Thymus (tissue), 11 donors: Measurements from ENCODE around the gene ABCG1. TPM values are rescaled to one million over a fixed set of nuclear protein-coding genes. Genes with fewer than 3 reads are reported as not detected.
"Not testable (repeated sequence)": the region's sequence is repeated elsewhere in the genome, so short reads cannot be mapped to it uniquely, and the experiment has no call there.

ENCODE experiments used
- DNase-seq, 9 donors: peaks; one replicate each; pipeline ENCODE4 v3.0.0-alpha.2; 2013; ENCODE audit warnings: low spot score in 9 of 9, low read depth in 6 of 9, missing footprints in 1 of 9
- H3K27ac ChIP-seq, 2 donors: one replicate each; pipeline ENCODE4 v1.5.1; 2013; ENCODE audit warnings: control low read depth in 1 of 2, low read depth in 1 of 2, low read length in 1 of 2, mild to moderate bottlenecking in 1 of 2, moderate library complexity in 1 of 2
- H3K27me3 ChIP-seq, 2 donors: one replicate each; pipeline ENCODE4 v1.5.1; 2013; ENCODE audit warnings: low read length in 1 of 2; ENCODE audit not compliant: control insufficient read depth in 2 of 2, insufficient read depth in 1 of 2
- H3K36me3 ChIP-seq, 2 donors: one replicate each; pipeline ENCODE4 v1.5.1; 2013; ENCODE audit warnings: low read length in 1 of 2, mild to moderate bottlenecking in 1 of 2, moderate library complexity in 1 of 2; ENCODE audit not compliant: control insufficient read depth in 2 of 2, insufficient read depth in 2 of 2
- H3K4me1 ChIP-seq, 2 donors: one replicate each; pipeline ENCODE4 v1.5.1; 2013; ENCODE audit warnings: low read length in 2 of 2; ENCODE audit not compliant: control insufficient read depth in 2 of 2, insufficient read depth in 2 of 2
- H3K4me3 ChIP-seq, 2 donors: one replicate each; pipeline ENCODE4 v1.5.1; 2013; ENCODE audit warnings: low read length in 2 of 2, control low read depth in 1 of 2, mild to moderate bottlenecking in 1 of 2
- H3K9me3 ChIP-seq, 2 donors: one replicate each; pipeline ENCODE4 v1.5.1; 2013; ENCODE audit warnings: low read length in 1 of 2, mild to moderate bottlenecking in 1 of 2; ENCODE audit not compliant: control insufficient read depth in 2 of 2, insufficient read depth in 1 of 2
- WGBS: extraction: QIAGEN DNeasy Blood & Tissue Kit; methylation state at CpG from one replicate; pipeline ENCODE4 v1.1.7; 2013; 5-methylcytosine and 5-hydroxymethylcytosine counted together
- polyA plus RNA-seq: library from polyadenylated mRNA; stranded (reverse); fragments of 200-250 nt; gene quantifications from one replicate; pipeline ENCODE4 v1.2.3, GENCODE V29; 2013
- total RNA-seq: library from RNA; stranded (reverse); fragments of 120-200 nt; gene quantifications from one replicate; pipeline ENCODE4 v1.2.4, GENCODE V29; 2013
- donor health status: healthy.

Gene ABCG1
- total and polyA plus RNA-seq, 2 donors: 20.5 to 28.8 TPM

DNA sequence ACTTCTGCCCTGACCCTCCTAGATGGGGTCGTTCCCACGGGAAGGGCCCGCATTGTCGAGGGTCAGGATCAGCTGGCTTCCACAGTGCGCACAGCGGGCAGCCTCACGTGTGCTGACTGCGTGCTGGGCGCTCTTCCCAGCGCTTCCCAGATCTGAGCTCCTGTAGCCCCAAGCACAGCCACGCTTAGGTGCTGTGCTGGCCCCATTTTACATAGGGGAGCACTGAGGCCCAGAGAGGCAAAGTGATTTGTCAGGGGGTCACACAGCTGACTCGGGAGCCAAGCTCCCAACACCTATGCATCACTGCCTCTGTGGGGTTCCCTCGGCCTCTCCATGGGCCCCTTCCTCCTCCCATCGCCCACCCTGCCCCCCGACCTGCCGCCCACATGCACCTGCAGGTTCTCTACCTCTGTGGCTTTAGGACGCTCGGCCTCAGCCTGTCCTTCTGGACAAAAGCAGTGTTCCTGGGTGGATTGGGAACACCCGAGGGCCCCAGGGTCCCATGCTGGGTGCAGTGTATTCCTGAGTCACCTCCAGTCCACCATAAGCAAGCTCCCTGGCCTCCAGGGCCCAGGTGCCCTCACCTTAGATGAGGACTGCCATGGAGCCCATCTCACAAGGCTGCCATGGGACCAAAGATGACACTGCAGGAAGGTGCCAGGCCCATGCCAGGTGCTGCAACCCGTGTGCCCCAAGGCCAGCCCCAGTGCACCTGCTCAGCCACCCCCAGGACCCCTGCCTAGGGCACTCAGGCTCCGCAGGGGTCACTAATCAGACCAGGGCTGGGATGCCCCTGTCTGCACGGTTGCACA lies 73.0 kb downstream of the ABCG1 start:
- Histone ChIP-seq H3K4me1 (peaks cover 0 to 18% of the 10 kb centered on the region in 2 donors), H3K4me3 (no peak overlapping the region), H3K36me3 (peaks cover 72 to 84% of the 10 kb centered on the region in 2 donors), H3K27me3 (no peaks in the 10 kb centered on the region), H3K27ac (no peak overlapping the region), H3K9me3 (peaks cover 0 to 4% of the 10 kb centered on the region in 2 donors)
- 96% methylated on average over 22 of the region's 22 CpGs for WGBS
- no peak for DNase-seq

DNA sequence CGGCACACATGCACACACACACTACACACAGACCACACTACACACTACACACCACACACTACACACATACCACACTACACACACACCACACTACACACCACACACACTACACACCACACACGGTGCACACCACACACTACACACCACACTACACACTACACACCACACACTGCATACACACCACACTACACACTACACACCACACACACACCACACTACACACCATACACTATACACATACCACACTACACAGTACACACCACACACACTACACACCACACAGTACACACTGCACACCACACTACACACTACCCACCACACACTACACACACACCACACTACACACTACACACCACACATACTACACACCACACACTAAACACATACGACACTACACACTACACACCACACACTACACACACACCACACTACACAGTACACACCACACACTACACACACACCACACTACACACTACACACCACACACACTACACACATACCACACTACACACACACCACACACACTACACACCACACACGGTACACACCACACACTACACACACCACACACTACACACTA lies 73.7 kb downstream of the ABCG1 start:
- H3K4me3 ChIP-seq, H3K9me3 ChIP-seq, H3K27me3 ChIP-seq, DNase-seq, H3K27ac ChIP-seq: not testable (repeated sequence)
- peaks cover 0 to 25% of the 10 kb centered on the region in 2 donors for H3K4me1 ChIP-seq
- 96% methylated on average over 4 of the region's 4 CpGs for WGBS
- peaks cover 67 to 80% of the 10 kb centered on the region in 2 donors for H3K36me3 ChIP-seq

DNA sequence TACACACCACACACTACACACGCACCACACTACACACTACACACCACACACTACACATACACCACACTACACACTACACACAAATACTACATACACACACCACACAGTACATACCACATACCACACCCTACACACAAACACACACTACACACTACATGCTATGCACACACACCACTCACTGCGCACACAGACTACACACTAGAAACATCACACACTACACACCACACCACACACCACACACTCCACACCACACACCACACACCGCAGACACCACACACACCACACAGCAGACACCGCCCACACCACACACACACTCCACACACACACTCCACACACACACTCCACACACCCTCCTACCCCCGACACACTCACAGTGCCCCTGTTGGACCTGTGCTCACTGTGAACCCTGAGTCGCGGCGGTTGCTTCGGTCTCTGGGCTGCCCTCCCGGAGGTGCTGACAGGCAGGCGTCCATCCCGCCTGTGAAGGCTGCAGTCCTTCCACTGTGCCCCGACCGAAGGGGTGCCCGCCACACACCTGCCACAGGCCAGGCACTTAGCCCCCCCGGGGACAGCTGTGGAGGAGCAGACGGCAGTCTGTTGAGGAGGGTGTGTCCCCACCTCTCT lies 74.8 kb downstream of the ABCG1 start:
- Histone ChIP-seq H3K27ac (no peak overlapping the region), H3K36me3 (peaks cover 59 to 71% of the 10 kb centered on the region in 2 donors), H3K4me3 (no peak overlapping the region), H3K27me3 (no peaks in the 10 kb centered on the region), H3K4me1 (peaks cover 0 to 34% of the 10 kb centered on the region in 2 donors), H3K9me3 (peaks cover 0 to 4% of the 10 kb centered on the region in 2 donors)
- DNase-seq: no peak
- 98% methylated on average over 17 of the region's 17 CpGs for WGBS

DNA sequence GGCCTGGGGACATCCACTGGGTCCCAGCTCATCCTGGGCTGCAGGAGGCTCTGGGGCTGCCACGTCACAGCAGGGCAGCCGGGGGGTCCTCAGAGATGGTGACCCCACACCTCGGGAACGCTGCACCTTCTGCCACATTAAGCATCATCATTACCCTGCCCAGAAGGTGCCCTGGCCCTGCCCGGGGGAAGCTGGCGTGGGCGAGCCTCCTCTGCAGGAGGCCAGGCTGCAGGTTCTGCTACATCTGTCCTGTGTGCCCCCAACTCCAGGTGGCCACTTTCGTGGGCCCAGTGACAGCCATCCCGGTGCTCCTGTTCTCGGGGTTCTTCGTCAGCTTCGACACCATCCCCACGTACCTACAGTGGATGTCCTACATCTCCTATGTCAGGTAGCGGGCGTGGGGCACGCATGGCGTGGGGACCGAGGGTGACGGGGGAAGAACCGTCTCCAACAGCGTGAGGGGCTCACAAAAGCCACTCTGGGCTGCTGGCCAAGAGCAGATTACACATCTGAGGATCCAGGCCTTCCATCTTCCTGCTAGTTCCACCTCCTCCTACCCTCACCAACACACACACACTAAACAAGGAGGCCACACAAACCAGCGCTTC lies 75.4 kb downstream of the ABCG1 start:
- Histone ChIP-seq H3K9me3 (peaks cover 0 to 4% of the 10 kb centered on the region in 2 donors), H3K27ac (no peak overlapping the region), H3K36me3 (peaks cover 56 to 66% of the 10 kb centered on the region in 2 donors), H3K4me3 (no peak overlapping the region), H3K27me3 (no peaks in the 10 kb centered on the region), H3K4me1 (peaks cover 2 to 40% of the 10 kb centered on the region in 2 donors)
- WGBS: 98% methylated on average over 22 of the region's 22 CpGs
- no peak for DNase-seq

DNA sequence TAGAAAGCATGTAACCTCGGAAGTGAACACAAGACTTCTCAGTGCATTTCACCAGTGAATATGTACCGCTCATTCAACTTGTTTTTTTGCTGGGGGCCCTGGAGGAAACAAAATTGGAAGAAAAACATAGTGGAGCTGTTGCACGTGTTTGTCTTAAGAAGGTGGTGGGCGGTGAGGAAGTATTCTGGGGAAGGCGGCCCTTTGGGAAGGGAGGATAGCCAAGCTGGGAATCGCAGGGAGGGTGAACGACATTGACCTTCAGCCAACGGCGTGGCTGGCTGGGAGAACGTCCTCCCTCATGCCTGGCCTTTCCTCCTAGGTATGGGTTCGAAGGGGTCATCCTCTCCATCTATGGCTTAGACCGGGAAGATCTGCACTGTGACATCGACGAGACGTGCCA lies 76.9 kb downstream of the ABCG1 start:
- 96% methylated on average over 15 of the region's 15 CpGs for WGBS
- DNase-seq: no peak
- Histone ChIP-seq H3K27ac (peak overlapping the region in 1 of 2 donors; percentile 82), H3K9me3 (peaks cover 0 to 4% of the 10 kb centered on the region in 2 donors), H3K4me3 (no peak overlapping the region), H3K27me3 (no peaks in the 10 kb centered on the region), H3K4me1 (peaks cover 8 to 53% of the 10 kb centered on the region in 2 donors), H3K36me3 (peaks cover 43 to 56% of the 10 kb centered on the region in 2 donors)

DNA sequence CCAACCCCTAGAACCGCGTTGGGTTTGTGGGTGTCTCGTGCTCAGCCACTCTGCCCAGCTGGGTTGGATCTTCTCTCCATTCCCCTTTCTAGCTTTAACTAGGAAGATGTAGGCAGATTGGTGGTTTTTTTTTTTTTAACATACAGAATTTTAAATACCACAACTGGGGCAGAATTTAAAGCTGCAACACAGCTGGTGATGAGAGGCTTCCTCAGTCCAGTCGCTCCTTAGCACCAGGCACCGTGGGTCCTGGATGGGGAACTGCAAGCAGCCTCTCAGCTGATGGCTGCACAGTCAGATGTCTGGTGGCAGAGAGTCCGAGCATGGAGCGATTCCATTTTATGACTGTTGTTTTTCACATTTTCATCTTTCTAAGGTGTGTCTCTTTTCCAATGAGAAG lies 77.6 kb downstream of the ABCG1 start:
- DNase-seq: peak in 1 of 9 donors; percentile 47
- 81% methylated on average over 7 of the region's 7 CpGs for WGBS
- peak overlapping the region in 1 of 2 donors; percentile 82 for H3K27ac ChIP-seq
- no peak overlapping the region for H3K4me3 ChIP-seq
- no peaks in the 10 kb centered on the region for H3K27me3 ChIP-seq
- H3K36me3 ChIP-seq: peaks cover 37 to 49% of the 10 kb centered on the region in 2 donors
- H3K9me3 ChIP-seq: peaks cover 0 to 4% of the 10 kb centered on the region in 2 donors
- H3K4me1 ChIP-seq: peaks cover 8 to 59% of the 10 kb centered on the region in 2 donors

DNA sequence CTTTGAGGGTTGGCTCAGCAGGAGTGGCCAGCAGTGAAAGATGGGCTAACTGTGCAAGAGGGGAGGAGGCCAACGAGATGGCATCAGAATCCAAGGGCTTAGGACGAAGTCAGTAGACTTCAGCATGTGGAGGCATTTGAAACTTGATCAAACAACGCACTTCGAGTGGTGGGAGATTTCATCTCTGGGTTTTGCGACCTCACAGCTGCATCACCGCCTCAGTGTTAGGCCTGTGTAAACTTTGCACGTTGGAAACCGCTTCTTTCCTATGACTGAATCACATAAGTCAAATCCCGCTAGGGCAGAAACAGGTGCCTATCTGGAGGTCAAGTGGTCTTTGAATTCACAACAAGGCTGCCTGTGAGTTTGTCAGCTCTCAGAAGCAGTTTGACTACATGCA lies 78.4 kb downstream of the ABCG1 start:
- WGBS: 72% methylated on average over 9 of the region's 9 CpGs

DNA sequence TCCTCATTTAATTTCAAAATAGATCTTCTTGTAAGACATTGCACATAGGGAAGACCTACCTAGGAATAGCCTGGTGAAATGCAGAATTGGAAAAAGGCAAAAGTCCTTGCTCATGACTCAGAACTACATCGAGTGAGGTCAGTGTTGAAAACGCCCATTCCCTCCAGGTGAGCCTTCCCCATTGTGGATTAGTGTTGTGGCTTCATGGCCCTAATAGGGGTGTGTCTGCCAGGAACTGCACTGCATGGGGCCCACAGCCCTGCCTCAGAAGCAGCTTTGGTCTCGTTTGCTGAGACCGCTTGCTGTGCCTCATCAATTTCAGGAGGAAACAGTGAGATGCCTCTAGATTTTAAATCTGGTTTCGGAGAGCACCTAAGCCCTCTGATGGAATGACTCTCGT lies 79.3 kb downstream of the ABCG1 start:
- peaks cover 20 to 32% of the 10 kb centered on the region in 2 donors for H3K36me3 ChIP-seq
- H3K4me1 ChIP-seq: peaks cover 8 to 77% of the 10 kb centered on the region in 2 donors
- DNase-seq: no peak
- H3K9me3 ChIP-seq: no peaks in the 10 kb centered on the region
- 91% methylated on average over 6 of the region's 6 CpGs for WGBS
- H3K4me3 ChIP-seq: no peak overlapping the region
- no peaks in the 10 kb centered on the region for H3K27me3 ChIP-seq
- peak overlapping the region in 1 of 2 donors; percentile 26 for H3K27ac ChIP-seq

More for the DNA sequence above, 78.4 kb downstream of the ABCG1 start:
- H3K27ac ChIP-seq: peak overlapping the region in 1 of 2 donors; percentile 82
- no peak overlapping the region for H3K4me3 ChIP-seq
- H3K36me3 ChIP-seq: peaks cover 28 to 40% of the 10 kb centered on the region in 2 donors
- H3K27me3 ChIP-seq: no peaks in the 10 kb centered on the region
- DNase-seq: peak in 7 of 9 donors; percentile 34 to 84 (median 50)
- H3K4me1 ChIP-seq: peaks cover 8 to 68% of the 10 kb centered on the region in 2 donors
- no peaks in the 10 kb centered on the region for H3K9me3 ChIP-seq
